ENCODE measurements around the gene KIF21A. TPM values are rescaled to one million over a fixed set of nuclear protein-coding genes. Genes with fewer than 3 reads are reported as not detected.
A peak's percentile ranks its signal among the peaks of the same experiment; 100 is the strongest.

Gene KIF21A
- polyA plus RNA-seq (2012; ENCODE audit: insufficient read depth, insufficient read length, low read depth): 84.0 TPM

- peaks cover 2% of the 10 kb centered on the region; the same call in 1 of the 2 replicates for H3K9me3 ChIP-seq
- TF ChIP-seq CTCF (IDR thresholded peaks at IDR 0.05; ENCODE audit: low read depth, low read length): peak; percentile 49
- peak within 1 kb of the TSS; percentile 78 for H3K4me3 ChIP-seq (ENCODE audit: low read depth, low read length)
- H3K4me1 ChIP-seq: peaks cover 7% of the 10 kb centered on the region
- no peaks in the 10 kb centered on the region for H3K27me3 ChIP-seq
- peak; percentile 98 for DNase-seq
- H3K36me3 ChIP-seq: peaks cover 9% of the 10 kb centered on the region; the same call in 1 of the 2 replicates
Observed at GRCh38 chr12:39443081-39443928, at the start of gene KIF21A. TSS of gene KIF21A (minus strand) at chr12:39443120. CDS start at chr12:39442970, 150 bp downstream.

GRCh38 chr12:39490500-39491282 is 47.8 kb upstream of the KIF21A start:
- Histone ChIP-seq H3K4me3 (ENCODE audit: low read depth, low read length) (no peak overlapping the region), H3K4me1 (no peaks in the 10 kb centered on the region), H3K9me3 (no peaks in the 10 kb centered on the region), H3K36me3 (no peaks in the 10 kb centered on the region), H3K27me3 (no peaks in the 10 kb centered on the region)
- no peak for TF ChIP-seq CTCF (IDR thresholded peaks at IDR 0.05; ENCODE audit: low read depth, low read length)
- DNase-seq: no peak

GRCh38 chr12:39483597-39483996 is 40.7 kb upstream of the KIF21A start:
- no peak for DNase-seq
- TF ChIP-seq CTCF (IDR thresholded peaks at IDR 0.05; ENCODE audit: low read depth, low read length): no peak
- Histone ChIP-seq H3K27me3 (no peaks in the 10 kb centered on the region), H3K4me3 (ENCODE audit: low read depth, low read length) (no peak overlapping the region), H3K4me1 (no peaks in the 10 kb centered on the region), H3K36me3 (no peaks in the 10 kb centered on the region), H3K9me3 (no peaks in the 10 kb centered on the region)

GRCh38 chr12:39483042-39483441 is 40.1 kb upstream of the KIF21A start:
- no peaks in the 10 kb centered on the region for H3K27me3 ChIP-seq
- no peak for DNase-seq
- no peaks in the 10 kb centered on the region for H3K9me3 ChIP-seq
- no peak overlapping the region for H3K4me3 ChIP-seq (ENCODE audit: low read depth, low read length)
- no peaks in the 10 kb centered on the region for H3K4me1 ChIP-seq
- TF ChIP-seq CTCF (IDR thresholded peaks at IDR 0.05; ENCODE audit: low read depth, low read length): no peak
- H3K36me3 ChIP-seq: no peaks in the 10 kb centered on the region

- Histone ChIP-seq H3K36me3 (no peaks in the 10 kb centered on the region), H3K27me3 (no peaks in the 10 kb centered on the region), H3K4me3 (ENCODE audit: low read depth, low read length) (no peak overlapping the region), H3K9me3 (no peaks in the 10 kb centered on the region), H3K4me1 (no peaks in the 10 kb centered on the region)
- TF ChIP-seq CTCF (IDR thresholded peaks at IDR 0.05; ENCODE audit: low read depth, low read length): no peak
- no peak for DNase-seq
Observed at GRCh38 chr12:39476894-39477293, 34.0 kb upstream of the KIF21A start.
